H1 (cell line): Measurements from ENCODE around the gene CEACAM21.

Experiments
- BRCA1 ChIP-seq: IDR thresholded peaks from 2 replicates; pipeline ENCODE4 v1.6.1; 2012; ENCODE audit warnings: low read depth, low read length, improper control_type of control experiment
- CTCF ChIP-seq, 3 experiments: IDR thresholded peaks; 1 replicate in 2 of 3; 2 replicates in 1 of 3; pipeline versions ENCODE4 v1.5.1 to v1.6.1; 2011; ENCODE audit warnings: low read length in 3 of 3, mild to moderate bottlenecking in 3 of 3, inconsistent platforms in 2 of 3, low read depth in 1 of 3, moderate library complexity in 1 of 3; ENCODE audit not compliant: insufficient read depth in 1 of 3; ENCODE audit errors: control extremely low read depth in 1 of 3
- GABPA ChIP-seq: IDR thresholded peaks from 2 replicates; pipeline ENCODE4 v1.6.1; 2011; ENCODE audit warnings: mild to moderate bottlenecking, low read length, moderate library complexity, borderline replicate concordance; ENCODE audit not compliant: insufficient read depth
- JUN ChIP-seq: IDR thresholded peaks from 2 replicates; pipeline ENCODE4 v1.6.1; 2011; ENCODE audit warnings: low read depth, mild to moderate bottlenecking, improper control_type of control experiment, low read length
- KDM5A ChIP-seq: fragments of 200-600 bp; IDR thresholded peaks from 2 replicates; pipeline ENCODE4 v1.7.1; 2012; ENCODE audit warnings: mild to moderate bottlenecking, low read length, inconsistent platforms, mixed read lengths
- POLR2AphosphoS5 ChIP-seq: IDR thresholded peaks from 2 replicates; pipeline ENCODE4 v1.6.1; 2011; ENCODE audit warnings: low read depth, low read length
- RAD21 ChIP-seq, 2 experiments: IDR thresholded peaks in 1 of 2; conservative IDR thresholded peaks in 1 of 2; 2 replicates each; pipeline ENCODE4 v1.6.1; 2011; ENCODE audit warnings: low read depth in 2 of 2, low read length in 2 of 2, improper control_type of control experiment in 1 of 2, inconsistent platforms in 1 of 2, mild to moderate bottlenecking in 1 of 2, moderate library complexity in 1 of 2
- RFX5 ChIP-seq: IDR thresholded peaks from 2 replicates; pipeline ENCODE4 v1.6.1; 2011; ENCODE audit warnings: low read depth, low read length, improper control_type of control experiment, borderline replicate concordance
- SAP30 ChIP-seq: fragments of 300-600 bp; sonication (generic); IDR thresholded peaks from 2 replicates; pipeline ENCODE4 v1.7.1; 2012; ENCODE audit warnings: low read length, moderate library complexity, mild to moderate bottlenecking, inconsistent platforms; ENCODE audit not compliant: insufficient read depth, insufficient replicate concordance
- SUZ12 ChIP-seq: fragments of 200-600 bp; sonication (generic); IDR thresholded peaks from 2 replicates; pipeline ENCODE4 v1.6.1; 2012; ENCODE audit warnings: mild to moderate bottlenecking, inconsistent platforms, low read length, moderate library complexity, mixed read lengths
- TBP ChIP-seq: IDR thresholded peaks from 2 replicates; pipeline ENCODE4 v1.6.1; 2011; ENCODE audit warnings: low read depth, low read length, improper control_type of control experiment
- TCF12 ChIP-seq: IDR thresholded peaks from 2 replicates; pipeline ENCODE4 v1.6.1; 2011; ENCODE audit warnings: low read depth, mild to moderate bottlenecking, low read length

GRCh38 chr19:41626278-41626677, 50.3 kb downstream of the CEACAM21 start:
- TF ChIP-seq TCF12 = no peak
- TF ChIP-seq CTCF (IDR thresholded peaks at IDR 0.05; ENCODE audit: control extremely low read depth in 1 of 3, insufficient read depth in 1 of 3, low read depth in 1 of 3, low read length in 3 of 3) = no peak
- TF ChIP-seq SUZ12 = no peak
- no peak for TF ChIP-seq SAP30
- no peak for TF ChIP-seq POLR2AphosphoS5
- no peak for TF ChIP-seq TBP
- no peak for TF ChIP-seq JUN
- no peak for TF ChIP-seq BRCA1
- TF ChIP-seq GABPA = no peak
- TF ChIP-seq RFX5 = no peak
- no peak for TF ChIP-seq RAD21 (IDR thresholded peaks at IDR 0.05 in 1 of 2, conservative IDR thresholded peaks at IDR 0.05 in 1 of 2; ENCODE audit: low read depth in 2 of 2, low read length in 2 of 2)
- no peak for TF ChIP-seq KDM5A
